Heart right ventricle (tissue), 16 donors: ENCODE measurements around the gene DTD1. TPM values are rescaled to one million over a fixed set of nuclear protein-coding genes. Genes with fewer than 3 reads are reported as not detected.

Experiments used
- ATAC-seq, 8 donors: fragments of 200-7000 bp; cut with Tn5 transposase; one replicate each; pipeline ENCODE4 v1.9.1; 2020; ENCODE audit warnings: mild to moderate bottlenecking in 8 of 8, moderate library complexity in 8 of 8, moderate number of reproducible peaks in 1 of 8
- DNase-seq, 2 donors: peaks; one replicate each; pipeline ENCODE4 v3.0.0-alpha.2; 2020
- H3K27ac ChIP-seq, 10 donors: fragments of 200-600 bp; sonication (generic) in 2 of 10; one replicate each; pipeline versions ENCODE4 v1.5.0 to v1.8.0; 2020 to 2022; ENCODE audit warnings: mild to moderate bottlenecking in 3 of 10
- H3K27me3 ChIP-seq, 7 donors: fragments of 200-600 bp; one replicate each; pipeline ENCODE4 v1.8.0; 2021 to 2022; ENCODE audit warnings: mild to moderate bottlenecking in 2 of 7
- H3K36me3 ChIP-seq, 9 donors: fragments of 200-600 bp; sonication (generic) in 1 of 9; one replicate each; pipeline versions ENCODE4 v1.5.0 to v1.8.0; 2020 to 2022; ENCODE audit warnings: mild to moderate bottlenecking in 2 of 9
- H3K4me1 ChIP-seq, 9 donors: fragments of 200-600 bp; sonication (generic) in 1 of 9; one replicate each; pipeline versions ENCODE4 v1.5.0 to v1.8.0; 2020 to 2022; ENCODE audit warnings: mild to moderate bottlenecking in 4 of 9
- H3K4me3 ChIP-seq, 10 donors: fragments of 200-600 bp; sonication (generic) in 2 of 10; one replicate each; pipeline versions ENCODE4 v1.5.0 to v1.8.0; 2020 to 2022; ENCODE audit warnings: mild to moderate bottlenecking in 7 of 10, moderate library complexity in 2 of 10
- H3K9me3 ChIP-seq, 11 donors: fragments of 200-600 bp in 10 of 11; sonication (generic) in 2 of 11; one replicate each; pipeline versions ENCODE4 v1.5.0 to v1.8.0; 2013 to 2022; ENCODE audit warnings: mild to moderate bottlenecking in 2 of 11, control low read depth in 1 of 11, moderate library complexity in 1 of 11
- CTCF ChIP-seq, 9 donors: fragments of 200-600 bp; sonication (generic) in 2 of 9; IDR thresholded peaks; one replicate each; pipeline versions ENCODE4 v1.5.0 to v1.8.0; 2021 to 2022; ENCODE audit warnings: antibody characterized with exemption in 9 of 9, mild to moderate bottlenecking in 5 of 9, moderate library complexity in 1 of 9
- WGBS, 2 donors: extraction: QIAGEN DNeasy Blood & Tissue Kit; methylation state at CpG; one replicate each; pipeline ENCODE4 v1.1.7; 2013; ENCODE audit warnings: inconsistent platforms in 1 of 2; 5-methylcytosine and 5-hydroxymethylcytosine counted together
- intact Hi-C, 10 donors: fragments of 100-400 bp; cut with DNase I; formaldehyde crosslinking; loops; one replicate each; pipeline versions ENCODE4 v1.11.1 to v1.14.2; 2022
- polyA plus RNA-seq, 2 donors: library from polyadenylated mRNA; stranded (reverse); fragments of 200-250 nt; gene quantifications; one replicate each; pipeline ENCODE4 v1.2.3, GENCODE V29; 2013
- total RNA-seq, 10 donors: library from RNA; stranded (reverse); fragmentation: NEBNext Ultra II Directional in 3 of 10; extraction: Animal tissue kit (Norgen Biotek cat#: 25700) in 3 of 10; gene quantifications; one replicate each; pipeline versions ENCODE4 v1.2.1 to v1.2.4, GENCODE V29; 2021 to 2023
- donor health status: Arrhythmogenic right ventricular cardiomyopathy.
- donor health status: ischemic (EF 13 %, LVEDD 7.1; RV severe dilation, severe dysfunction).
- donor health status: healthy with polysubstance abuse.
- donor health status: DM: no; HTN: yes; CAD: no.
- donor health status: DM: no; HTN: no; CAD: no.
- donor health status: ischemic (EF 25% LVEDD 6.9; RV normal size, moderate dysfunction).
- donor health status: ischemic (EF 25% LVEDD 5.7; RV mildly dilated, moderate dysfunction).
- donor health status: healthy.
- donor health status: DM: yes; HTN: yes; CAD: no.
- donor health status: Ischemic cardiomyopathy.
- donor health status: ischemic (EF 35%, LVEDD 5.7; RV mildly dilated, moderate dysfunction).
- donor health status: nonischemic (EF 11% LVEDD 7.7; RV severe dilation, severe dysfunction).
- donor health status: DM: yes; HTN: yes; CAD: no.
- donor health status: PGD.
- donor health status: ischemic (EF 29% LVEDD 5.4; RV normal size, mild dysfunction).
- donor health status: nonischemic (EF 23%, LVEDD 6.1; RV moderate dilation, normal function).

The DTD1 gene
- total and polyA plus RNA-seq, 12 donors = 5.2 to 31.9 (median 14.3) TPM

DNA sequence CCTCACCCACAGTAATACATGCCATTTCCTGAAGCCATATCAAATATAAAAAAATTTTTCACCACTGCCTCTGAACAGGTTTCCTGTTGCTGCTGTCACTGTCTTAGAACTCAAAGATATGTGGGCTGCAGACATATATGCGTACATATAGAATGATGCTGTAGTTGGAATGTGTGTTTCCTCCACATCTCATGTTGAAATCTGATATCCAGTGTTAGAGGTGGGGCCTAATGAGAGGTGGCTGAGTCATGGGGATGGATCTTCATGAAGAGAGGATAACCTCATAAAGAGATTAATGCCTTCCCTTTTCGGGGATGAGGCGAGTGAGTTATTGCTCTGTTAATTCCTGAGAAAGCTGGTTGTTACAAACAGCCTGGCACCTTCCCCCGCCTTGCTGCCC, 218.0 kb downstream of the DTD1 start:
- no peaks in the 10 kb centered on the region for H3K36me3 ChIP-seq
- H3K27me3 ChIP-seq = no peaks in the 10 kb centered on the region
- H3K27ac ChIP-seq = no peak overlapping the region
- TF ChIP-seq CTCF (IDR thresholded peaks at IDR 0.05) = no peak
- ATAC-seq (no peak), DNase-seq (no peak)
- WGBS, 2 donors = 82 to 84% methylated on average over 4 of the region's 4 CpGs
- H3K4me1 ChIP-seq = no peaks in the 10 kb centered on the region
- intact Hi-C loops = no loop called here
- no peaks in the 10 kb centered on the region for H3K9me3 ChIP-seq
- no peak overlapping the region for H3K4me3 ChIP-seq

DNA sequence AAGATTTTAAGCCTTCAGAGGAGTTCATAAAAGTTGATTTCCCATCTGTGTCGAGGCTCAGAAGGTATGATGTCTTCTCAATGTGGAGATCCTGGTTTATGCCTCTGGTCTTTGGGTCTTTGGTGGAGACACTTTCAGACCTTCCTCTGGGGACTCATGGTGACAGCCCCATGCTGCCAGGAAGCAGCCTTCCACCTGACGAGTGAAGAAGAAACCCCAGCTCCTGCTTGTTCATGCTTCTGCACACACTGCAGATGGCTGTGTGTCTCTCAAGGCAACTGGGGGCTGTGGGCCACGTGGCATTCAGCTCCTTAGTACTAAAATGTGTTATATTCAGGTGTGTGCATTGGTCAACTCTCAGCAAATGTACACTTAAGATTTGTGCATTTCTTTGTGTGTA, 220.9 kb downstream of the DTD1 start:
- 37 to 43% methylated on average over 3 of the region's 3 CpGs for WGBS, 2 donors
- H3K9me3 ChIP-seq = no peaks in the 10 kb centered on the region
- no peak overlapping the region for H3K4me3 ChIP-seq
- H3K36me3 ChIP-seq = no peaks in the 10 kb centered on the region
- ATAC-seq = no peak
- intact Hi-C loops = no loop called here
- no peak for TF ChIP-seq CTCF (IDR thresholded peaks at IDR 0.05)
- no peak overlapping the region for H3K27ac ChIP-seq
- no peak for DNase-seq
- no peaks in the 10 kb centered on the region for H3K27me3 ChIP-seq
- H3K4me1 ChIP-seq = no peaks in the 10 kb centered on the region

DNA sequence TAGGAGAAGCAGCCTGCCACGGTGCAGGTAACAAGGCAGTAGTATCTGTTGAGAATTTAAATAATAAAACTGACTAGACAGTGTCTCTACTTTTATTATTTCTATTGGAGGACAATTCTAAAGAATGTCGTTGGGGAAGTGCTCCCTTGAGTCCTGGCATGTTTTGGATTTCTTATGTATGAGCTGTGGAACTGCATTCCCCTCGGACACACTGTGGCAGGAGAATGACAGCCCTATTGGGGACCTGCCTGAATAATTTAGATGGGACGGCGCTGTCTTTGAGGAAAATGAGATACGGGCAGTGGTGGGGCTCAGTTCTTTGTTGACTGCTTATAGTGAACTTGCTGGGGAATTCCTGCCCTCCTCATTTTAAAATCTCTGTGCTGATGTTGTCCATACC, 223.3 kb downstream of the DTD1 start:
- no peaks in the 10 kb centered on the region for H3K27me3 ChIP-seq
- TF ChIP-seq CTCF (IDR thresholded peaks at IDR 0.05) = no peak

GRCh38 chr20:18811904-18812303, 224.1 kb downstream of the DTD1 start:
- no peak for ATAC-seq
- intact Hi-C loops = no loop called here
- 90 to 92% methylated on average over 3 of the region's 3 CpGs for WGBS, 2 donors

More for the DNA sequence above, 223.3 kb downstream of the DTD1 start:
- WGBS, 2 donors = 66 to 79% methylated on average over 6 of the region's 6 CpGs
- intact Hi-C loops = no loop called here
- Histone ChIP-seq H3K9me3 (no peaks in the 10 kb centered on the region), H3K4me1 (no peaks in the 10 kb centered on the region), H3K36me3 (no peaks in the 10 kb centered on the region), H3K27ac (no peak overlapping the region), H3K4me3 (no peak overlapping the region)
- no peak for ATAC-seq
- DNase-seq = no peak

More at GRCh38 chr20:18811904-18812303, 224.1 kb downstream of the DTD1 start:
- no peaks in the 10 kb centered on the region for H3K4me1 ChIP-seq
- H3K27me3 ChIP-seq = no peaks in the 10 kb centered on the region
- H3K4me3 ChIP-seq = no peak overlapping the region
- H3K9me3 ChIP-seq = no peaks in the 10 kb centered on the region
- no peak for TF ChIP-seq CTCF (IDR thresholded peaks at IDR 0.05)
- no peak overlapping the region for H3K27ac ChIP-seq
- H3K36me3 ChIP-seq = no peaks in the 10 kb centered on the region
- no peak for DNase-seq
